ENCODE data around the gene COL15A1.

The COL15A1 gene

GRCh38 chr9:99049641-99050040, 105.9 kb downstream of the COL15A1 start:
- no peak for TF ChIP-seq SIN3A (IDR thresholded peaks at IDR 0.05; ENCODE audit: borderline replicate concordance, insufficient read depth, low read length)
- TF ChIP-seq FOXP2 (optimal IDR thresholded peaks at IDR 0.05; ENCODE audit: borderline replicate concordance, extremely low read depth, extremely low read length, insufficient read depth), result no peak
- TF ChIP-seq REST (IDR thresholded peaks at IDR 0.05; ENCODE audit: insufficient read depth in 1 of 2, low read depth in 2 of 2, low read length in 2 of 2), result no peak
- TF ChIP-seq TAF1 (IDR thresholded peaks at IDR 0.05; ENCODE audit: borderline replicate concordance, insufficient read depth, low read length), result no peak
- no peak for TF ChIP-seq POLR2AphosphoS5 (IDR thresholded peaks at IDR 0.05; ENCODE audit: low read depth, low read length)

GRCh38 chr9:99050292-99050911, 106.7 kb downstream of the COL15A1 start:
- no peak for TF ChIP-seq REST (IDR thresholded peaks at IDR 0.05; ENCODE audit: insufficient read depth in 1 of 2, low read depth in 2 of 2, low read length in 2 of 2)
- no peak for TF ChIP-seq FOXP2 (optimal IDR thresholded peaks at IDR 0.05; ENCODE audit: borderline replicate concordance, extremely low read depth, extremely low read length, insufficient read depth)
- TF ChIP-seq SIN3A (IDR thresholded peaks at IDR 0.05; ENCODE audit: borderline replicate concordance, insufficient read depth, low read length), result no peak
- TF ChIP-seq TAF1 (IDR thresholded peaks at IDR 0.05; ENCODE audit: borderline replicate concordance, insufficient read depth, low read length), result no peak
- TF ChIP-seq POLR2AphosphoS5 (IDR thresholded peaks at IDR 0.05; ENCODE audit: low read depth, low read length), result no peak

- TF ChIP-seq POLR2AphosphoS5 (IDR thresholded peaks at IDR 0.05; ENCODE audit: low read depth, low read length) (no peak), FOXP2 (optimal IDR thresholded peaks at IDR 0.05; ENCODE audit: borderline replicate concordance, extremely low read depth, extremely low read length, insufficient read depth) (no peak), REST (IDR thresholded peaks at IDR 0.05; ENCODE audit: insufficient read depth in 1 of 2, low read depth in 2 of 2, low read length in 2 of 2) (no peak), SIN3A (IDR thresholded peaks at IDR 0.05; ENCODE audit: borderline replicate concordance, insufficient read depth, low read length) (no peak), TAF1 (IDR thresholded peaks at IDR 0.05; ENCODE audit: borderline replicate concordance, insufficient read depth, low read length) (no peak)
These were observed 107.2 kb downstream of the COL15A1 start for GRCh38 chr9:99050924-99051323.

GRCh38 chr9:99051406-99051805, 107.7 kb downstream of the COL15A1 start:
- TF ChIP-seq POLR2AphosphoS5 (IDR thresholded peaks at IDR 0.05; ENCODE audit: low read depth, low read length), result no peak

- no peak for TF ChIP-seq REST (IDR thresholded peaks at IDR 0.05; ENCODE audit: insufficient read depth in 1 of 2, low read depth in 2 of 2, low read length in 2 of 2)
- TF ChIP-seq POLR2AphosphoS5 (IDR thresholded peaks at IDR 0.05; ENCODE audit: low read depth, low read length), result no peak
- TF ChIP-seq TAF1 (IDR thresholded peaks at IDR 0.05; ENCODE audit: borderline replicate concordance, insufficient read depth, low read length), result no peak
- TF ChIP-seq SIN3A (IDR thresholded peaks at IDR 0.05; ENCODE audit: borderline replicate concordance, insufficient read depth, low read length), result no peak
- TF ChIP-seq FOXP2 (optimal IDR thresholded peaks at IDR 0.05; ENCODE audit: borderline replicate concordance, extremely low read depth, extremely low read length, insufficient read depth), result no peak
These were observed 108.1 kb downstream of the COL15A1 start for GRCh38 chr9:99051851-99052250.
